GM19099 (cell line): ENCODE results near the gene RPTOR.

ENCODE experiments used
- POLR2A ChIP-seq: IDR thresholded peaks from 3 replicates; pipeline ENCODE4 v1.6.1; 2011; ENCODE audit warnings: low read depth; ENCODE audit not compliant: insufficient read length; ENCODE audit errors: extremely low read depth

The RPTOR gene

GRCh38 chr17:80613732-80614071 is 69.1 kb downstream of the RPTOR start:
- no peak for TF ChIP-seq POLR2A

GRCh38 chr17:80614332-80615047 is 69.9 kb downstream of the RPTOR start:
- TF ChIP-seq POLR2A = no peak

- TF ChIP-seq POLR2A = no peak
These were observed 70.7 kb downstream of the RPTOR start for GRCh38 chr17:80615376-80615775.

- no peak for TF ChIP-seq POLR2A
These were observed 72.1 kb downstream of the RPTOR start for GRCh38 chr17:80616705-80617104.

GRCh38 chr17:80618304-80618703 is 73.7 kb downstream of the RPTOR start:
- no peak for TF ChIP-seq POLR2A

GRCh38 chr17:80619535-80620235 is 75.0 kb downstream of the RPTOR start:
- TF ChIP-seq POLR2A = no peak

GRCh38 chr17:80621335-80621996 is 76.8 kb downstream of the RPTOR start:
- TF ChIP-seq POLR2A = no peak

GRCh38 chr17:80621997-80622357 is 77.3 kb downstream of the RPTOR start:
- no peak for TF ChIP-seq POLR2A

- TF ChIP-seq POLR2A = no peak
These were observed 80.2 kb downstream of the RPTOR start for GRCh38 chr17:80624864-80625263.

- TF ChIP-seq POLR2A = no peak
These were observed 81.0 kb downstream of the RPTOR start for GRCh38 chr17:80625627-80626026.

GRCh38 chr17:80629298-80630028 is 84.8 kb downstream of the RPTOR start:
- TF ChIP-seq POLR2A = no peak

GRCh38 chr17:80630560-80631120 is 86.0 kb downstream of the RPTOR start:
- no peak for TF ChIP-seq POLR2A

GRCh38 chr17:80631142-80632045 is 86.8 kb downstream of the RPTOR start:
- TF ChIP-seq POLR2A = no peak

- TF ChIP-seq POLR2A = no peak
These were observed 87.5 kb downstream of the RPTOR start for GRCh38 chr17:80632046-80632581.
